ENCODE results near the gene ATP5PB.

Gene ATP5PB, protein sequence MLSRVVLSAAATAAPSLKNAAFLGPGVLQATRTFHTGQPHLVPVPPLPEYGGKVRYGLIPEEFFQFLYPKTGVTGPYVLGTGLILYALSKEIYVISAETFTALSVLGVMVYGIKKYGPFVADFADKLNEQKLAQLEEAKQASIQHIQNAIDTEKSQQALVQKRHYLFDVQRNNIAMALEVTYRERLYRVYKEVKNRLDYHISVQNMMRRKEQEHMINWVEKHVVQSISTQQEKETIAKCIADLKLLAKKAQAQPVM

DNA sequence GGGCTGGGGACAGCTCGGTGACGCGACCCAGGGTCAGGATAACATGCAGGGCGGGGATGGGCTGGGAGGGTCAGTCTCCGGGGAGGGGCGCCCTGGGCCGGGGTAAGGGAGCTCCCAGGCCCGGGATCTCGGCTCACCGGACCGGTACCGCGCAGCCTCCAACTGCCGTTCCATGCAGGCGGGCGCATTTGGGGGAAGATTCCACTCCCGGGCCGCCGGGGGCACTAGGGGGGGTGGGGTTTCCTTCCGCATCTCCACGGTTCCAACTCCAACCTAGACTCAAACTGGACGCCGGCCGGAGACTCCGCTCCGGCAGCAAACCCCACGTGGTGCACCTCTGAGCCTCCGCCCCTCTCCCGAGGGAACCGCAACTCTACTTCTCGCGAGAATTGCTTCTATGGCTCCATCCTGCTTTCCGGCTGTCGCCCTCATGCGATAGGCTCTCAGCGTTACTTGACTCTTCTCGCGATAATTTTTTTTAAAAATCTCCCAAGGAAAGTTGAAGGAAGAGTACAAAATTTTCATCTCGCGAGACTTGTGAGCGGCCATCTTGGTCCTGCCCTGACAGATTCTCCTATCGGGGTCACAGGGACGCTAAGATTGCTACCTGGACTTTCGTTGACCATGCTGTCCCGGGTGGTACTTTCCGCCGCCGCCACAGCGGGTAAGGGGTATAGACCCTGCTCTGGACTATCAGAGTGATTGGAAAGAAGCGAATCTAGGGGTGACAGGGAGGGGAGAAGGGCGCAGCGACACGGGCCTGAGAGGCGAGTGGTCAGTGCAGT lies at the start of gene ATP5PB, which contains the start of gene WDR77:
TSS of gene ATP5PB (plus strand) at position 547 of the 785 bp plus-strand sequence. CDS start at position 625, 78 bp downstream.
TSS of gene WDR77 (minus strand) at position 339 of the 785 bp plus-strand sequence. CDS start at position 252, 87 bp downstream.
- H3K27ac ChIP-seq: peak within 1 kb of the TSS; percentile 96
- no peak for TF ChIP-seq CTCF (conservative IDR thresholded peaks at IDR 0.05)
- TF ChIP-seq ZFX (IDR thresholded peaks at IDR 0.05): peak; percentile 21; the same call in 1 of the 2 replicates

DNA sequence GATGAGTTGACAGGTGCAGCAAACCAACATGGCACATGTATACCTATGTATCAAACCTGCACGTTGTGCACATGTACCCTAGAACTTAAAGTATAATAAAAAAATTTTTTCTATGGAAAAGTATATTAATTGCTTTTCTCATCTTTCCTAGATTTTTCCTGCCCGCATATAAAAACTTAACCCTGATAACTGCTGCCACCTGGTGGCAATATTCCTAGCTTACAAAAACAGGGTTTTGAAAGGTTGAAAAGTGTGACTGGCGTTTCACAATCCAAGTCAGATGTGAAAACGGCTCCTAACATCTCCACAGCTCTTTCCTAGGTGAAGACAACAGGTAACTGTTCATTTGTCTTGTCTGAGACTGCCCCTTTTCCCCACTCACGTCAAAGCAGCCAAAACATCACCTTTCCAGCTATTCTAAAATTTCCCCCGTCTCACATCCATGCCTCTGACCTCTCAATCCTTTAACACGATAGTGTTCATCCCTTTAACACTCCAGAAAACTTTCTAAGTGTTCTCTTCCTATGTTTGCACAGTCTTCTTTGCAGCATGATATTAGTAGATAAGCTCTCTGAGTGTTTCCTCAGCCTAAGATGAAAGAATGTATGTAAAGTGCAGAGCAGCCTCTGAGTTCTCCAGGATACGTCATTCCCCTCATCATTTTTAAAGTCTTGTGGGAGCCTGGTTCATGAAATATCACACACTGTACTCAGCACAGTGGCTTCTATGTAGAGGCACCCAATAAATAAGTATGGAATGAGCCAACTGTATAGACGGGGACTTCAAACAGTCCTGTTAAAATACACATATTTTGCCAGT lies 49.3 kb upstream of the ATP5PB start:
- H3K27ac ChIP-seq: no peak overlapping the region

GRCh38 chr1:111402083-111402482 lies 47.2 kb upstream of the ATP5PB start:
- H3K27ac ChIP-seq: no peak overlapping the region
- TF ChIP-seq ZFX (IDR thresholded peaks at IDR 0.05) (no peak), CTCF (conservative IDR thresholded peaks at IDR 0.05) (no peak)

More for the DNA sequence above, 49.3 kb upstream of the ATP5PB start:
- no peak for TF ChIP-seq ZFX (IDR thresholded peaks at IDR 0.05)
- peak; percentile 86 for TF ChIP-seq CTCF (conservative IDR thresholded peaks at IDR 0.05)

GRCh38 chr1:111404588-111404987 lies 44.7 kb upstream of the ATP5PB start:
- no peak overlapping the region for H3K27ac ChIP-seq
- TF ChIP-seq CTCF (conservative IDR thresholded peaks at IDR 0.05) (no peak), ZFX (IDR thresholded peaks at IDR 0.05) (no peak)

DNA sequence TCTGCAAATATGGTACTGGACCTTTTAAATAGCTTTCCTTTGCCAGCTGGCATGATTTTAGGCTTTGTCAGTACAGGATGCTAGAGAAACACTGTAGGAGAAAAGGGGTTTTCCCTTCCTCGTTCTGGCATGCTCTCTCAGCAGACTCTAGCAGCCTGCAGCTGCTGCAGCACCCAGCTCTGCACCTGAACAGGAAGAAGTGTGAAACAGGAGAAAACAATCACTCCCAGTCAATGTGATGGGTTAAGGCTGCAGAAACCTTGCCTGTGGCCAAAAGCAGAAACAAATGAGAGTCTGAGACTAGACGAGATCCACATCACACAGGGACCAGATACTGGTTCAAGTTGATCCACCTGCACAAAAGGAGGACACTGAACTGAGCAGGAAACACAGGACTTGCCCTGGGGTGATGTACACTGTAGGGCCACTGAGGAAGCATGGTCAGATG lies 42.9 kb upstream of the ATP5PB start:
- no peak for TF ChIP-seq CTCF (conservative IDR thresholded peaks at IDR 0.05)
- TF ChIP-seq ZFX (IDR thresholded peaks at IDR 0.05): no peak
- peak overlapping the region; percentile 71 for H3K27ac ChIP-seq

DNA sequence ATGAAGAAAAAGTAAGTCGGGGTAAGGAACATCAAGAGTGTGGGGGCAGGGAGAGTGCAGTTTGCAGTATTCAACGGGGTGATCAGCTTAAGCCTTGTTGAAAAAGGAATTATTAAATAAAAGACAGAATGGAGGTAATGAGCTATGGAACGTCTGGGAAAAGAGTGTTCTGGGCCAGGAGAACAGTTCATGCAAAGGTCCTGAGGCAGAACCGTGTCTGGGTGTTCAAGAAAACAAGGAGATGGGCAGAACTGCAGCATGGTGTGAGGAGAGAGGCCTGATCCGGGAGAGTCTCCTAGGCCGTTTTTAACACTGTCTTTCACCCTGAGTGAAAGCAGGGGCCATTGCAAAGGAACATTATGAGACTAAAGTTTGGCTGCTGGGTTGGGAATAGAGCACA lies 42.0 kb upstream of the ATP5PB start:
- H3K27ac ChIP-seq: no peak overlapping the region
- TF ChIP-seq ZFX (IDR thresholded peaks at IDR 0.05) (no peak), CTCF (conservative IDR thresholded peaks at IDR 0.05) (no peak)

All from C4-2B (cell line).